Neural cell (in vitro differentiated cells): ENCODE data around the gene TMEM125.

Experiments used
- EP300 ChIP-seq: fragments of 450-650 bp; conservative IDR thresholded peaks from 2 replicates; pipeline ENCODE4 v1.6.1; 2014; ENCODE audit warnings: antibody characterized with exemption, mild to moderate bottlenecking, moderate library complexity; ENCODE audit not compliant: poor library complexity, severe bottlenecking
- EZH2 ChIP-seq: fragments of 200-600, 300-800 bp; shearing (Covaris generic), sonication (generic); IDR thresholded peaks from 2 replicates; pipeline ENCODE4 v1.6.1; 2014; ENCODE audit warnings: antibody characterized with exemption, low read length, borderline replicate concordance, mild to moderate bottlenecking; ENCODE audit not compliant: insufficient read depth, poor library complexity, severe bottlenecking
- MXI1 ChIP-seq: fragments of 450-650 bp; conservative IDR thresholded peaks from 2 replicates; pipeline ENCODE4 v1.6.1; 2014; ENCODE audit warnings: antibody characterized with exemption, mild to moderate bottlenecking; ENCODE audit not compliant: poor library complexity, severe bottlenecking
- POLR2AphosphoS5 ChIP-seq: IDR thresholded peaks from 2 replicates; pipeline ENCODE4 v1.6.1; 2012
- RAD21 ChIP-seq: fragments of 450-650 bp; conservative IDR thresholded peaks from 2 replicates; pipeline ENCODE4 v1.6.1; 2014; ENCODE audit warnings: antibody characterized with exemption, mild to moderate bottlenecking, moderate library complexity
- SMC3 ChIP-seq: fragments of 450-650 bp; conservative IDR thresholded peaks from 2 replicates; pipeline ENCODE4 v1.6.1; 2014; ENCODE audit warnings: antibody characterized with exemption, mild to moderate bottlenecking, moderate library complexity; ENCODE audit not compliant: poor library complexity
- TF ChIP-seq, protein P1 (sequence below): fragments of 450-650 bp; IDR thresholded peaks from 2 replicates; pipeline ENCODE4 v1.5.1; 2014; ENCODE audit warnings: antibody characterized with exemption, mild to moderate bottlenecking, moderate library complexity; ENCODE audit not compliant: poor library complexity, severe bottlenecking
- TF ChIP-seq, protein P2 (sequence below): IDR thresholded peaks from 2 replicates; pipeline ENCODE4 v1.6.1; 2012; ENCODE audit warnings: borderline replicate concordance

DNA sequence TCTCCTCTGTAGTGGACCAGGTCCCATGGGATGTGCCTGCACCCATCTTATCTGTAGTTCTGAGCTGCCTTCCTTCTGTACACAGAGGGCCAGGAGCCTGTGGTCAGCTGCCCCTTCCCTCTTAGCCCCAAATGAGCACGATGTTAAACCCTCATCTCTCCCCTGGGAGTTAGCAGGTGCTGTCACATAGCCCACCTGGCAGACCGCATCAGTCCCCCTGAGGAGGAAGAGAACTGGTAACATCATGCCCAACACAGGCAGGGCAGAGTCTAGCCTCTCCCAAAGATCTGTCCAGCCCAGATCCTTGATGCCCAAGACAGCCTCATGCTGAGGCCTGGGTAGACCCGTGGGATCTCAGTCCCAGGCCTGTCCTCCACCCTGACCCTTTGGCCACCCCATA, 35.7 kb downstream of the TMEM125 start:
- TF ChIP-seq, protein P1, sequence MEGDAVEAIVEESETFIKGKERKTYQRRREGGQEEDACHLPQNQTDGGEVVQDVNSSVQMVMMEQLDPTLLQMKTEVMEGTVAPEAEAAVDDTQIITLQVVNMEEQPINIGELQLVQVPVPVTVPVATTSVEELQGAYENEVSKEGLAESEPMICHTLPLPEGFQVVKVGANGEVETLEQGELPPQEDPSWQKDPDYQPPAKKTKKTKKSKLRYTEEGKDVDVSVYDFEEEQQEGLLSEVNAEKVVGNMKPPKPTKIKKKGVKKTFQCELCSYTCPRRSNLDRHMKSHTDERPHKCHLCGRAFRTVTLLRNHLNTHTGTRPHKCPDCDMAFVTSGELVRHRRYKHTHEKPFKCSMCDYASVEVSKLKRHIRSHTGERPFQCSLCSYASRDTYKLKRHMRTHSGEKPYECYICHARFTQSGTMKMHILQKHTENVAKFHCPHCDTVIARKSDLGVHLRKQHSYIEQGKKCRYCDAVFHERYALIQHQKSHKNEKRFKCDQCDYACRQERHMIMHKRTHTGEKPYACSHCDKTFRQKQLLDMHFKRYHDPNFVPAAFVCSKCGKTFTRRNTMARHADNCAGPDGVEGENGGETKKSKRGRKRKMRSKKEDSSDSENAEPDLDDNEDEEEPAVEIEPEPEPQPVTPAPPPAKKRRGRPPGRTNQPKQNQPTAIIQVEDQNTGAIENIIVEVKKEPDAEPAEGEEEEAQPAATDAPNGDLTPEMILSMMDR, result no peak
- TF ChIP-seq SMC3 (no peak), MXI1 (no peak), EZH2 (no peak), POLR2AphosphoS5 (no peak), RAD21 (no peak), EP300 (no peak)
- TF ChIP-seq, protein P2, sequence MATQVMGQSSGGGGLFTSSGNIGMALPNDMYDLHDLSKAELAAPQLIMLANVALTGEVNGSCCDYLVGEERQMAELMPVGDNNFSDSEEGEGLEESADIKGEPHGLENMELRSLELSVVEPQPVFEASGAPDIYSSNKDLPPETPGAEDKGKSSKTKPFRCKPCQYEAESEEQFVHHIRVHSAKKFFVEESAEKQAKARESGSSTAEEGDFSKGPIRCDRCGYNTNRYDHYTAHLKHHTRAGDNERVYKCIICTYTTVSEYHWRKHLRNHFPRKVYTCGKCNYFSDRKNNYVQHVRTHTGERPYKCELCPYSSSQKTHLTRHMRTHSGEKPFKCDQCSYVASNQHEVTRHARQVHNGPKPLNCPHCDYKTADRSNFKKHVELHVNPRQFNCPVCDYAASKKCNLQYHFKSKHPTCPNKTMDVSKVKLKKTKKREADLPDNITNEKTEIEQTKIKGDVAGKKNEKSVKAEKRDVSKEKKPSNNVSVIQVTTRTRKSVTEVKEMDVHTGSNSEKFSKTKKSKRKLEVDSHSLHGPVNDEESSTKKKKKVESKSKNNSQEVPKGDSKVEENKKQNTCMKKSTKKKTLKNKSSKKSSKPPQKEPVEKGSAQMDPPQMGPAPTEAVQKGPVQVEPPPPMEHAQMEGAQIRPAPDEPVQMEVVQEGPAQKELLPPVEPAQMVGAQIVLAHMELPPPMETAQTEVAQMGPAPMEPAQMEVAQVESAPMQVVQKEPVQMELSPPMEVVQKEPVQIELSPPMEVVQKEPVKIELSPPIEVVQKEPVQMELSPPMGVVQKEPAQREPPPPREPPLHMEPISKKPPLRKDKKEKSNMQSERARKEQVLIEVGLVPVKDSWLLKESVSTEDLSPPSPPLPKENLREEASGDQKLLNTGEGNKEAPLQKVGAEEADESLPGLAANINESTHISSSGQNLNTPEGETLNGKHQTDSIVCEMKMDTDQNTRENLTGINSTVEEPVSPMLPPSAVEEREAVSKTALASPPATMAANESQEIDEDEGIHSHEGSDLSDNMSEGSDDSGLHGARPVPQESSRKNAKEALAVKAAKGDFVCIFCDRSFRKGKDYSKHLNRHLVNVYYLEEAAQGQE, result no peak
